Amniotic epithelial cell (primary cell): ENCODE results near the gene SMARCD2.

Experiments used
- DNase-seq: peaks from one replicate; pipeline ENCODE4 v3.0.0-alpha.2; 2010; ENCODE audit warnings: low read depth

Gene SMARCD2

DNA sequence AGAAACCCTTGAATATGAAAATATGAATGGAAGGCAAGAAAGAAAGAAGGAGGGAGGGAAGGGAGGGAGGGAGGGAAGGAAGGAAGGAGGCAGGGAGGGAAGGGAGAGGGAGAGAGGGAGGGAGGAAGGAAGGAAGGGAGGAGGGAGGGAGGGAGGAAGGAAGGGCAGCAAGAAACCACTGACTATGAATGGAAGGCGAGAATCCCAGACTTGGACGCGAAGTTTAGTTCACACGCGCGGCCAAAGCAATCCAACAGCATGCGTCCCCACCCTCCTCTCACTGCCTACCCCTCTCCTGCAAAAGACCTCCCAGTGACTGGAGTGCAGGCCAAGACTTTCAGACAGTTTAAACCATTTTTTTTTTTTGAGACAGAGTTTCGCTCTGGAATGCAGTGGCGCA lies 7.9 kb upstream of the SMARCD2 start:
- no peak for DNase-seq

DNA sequence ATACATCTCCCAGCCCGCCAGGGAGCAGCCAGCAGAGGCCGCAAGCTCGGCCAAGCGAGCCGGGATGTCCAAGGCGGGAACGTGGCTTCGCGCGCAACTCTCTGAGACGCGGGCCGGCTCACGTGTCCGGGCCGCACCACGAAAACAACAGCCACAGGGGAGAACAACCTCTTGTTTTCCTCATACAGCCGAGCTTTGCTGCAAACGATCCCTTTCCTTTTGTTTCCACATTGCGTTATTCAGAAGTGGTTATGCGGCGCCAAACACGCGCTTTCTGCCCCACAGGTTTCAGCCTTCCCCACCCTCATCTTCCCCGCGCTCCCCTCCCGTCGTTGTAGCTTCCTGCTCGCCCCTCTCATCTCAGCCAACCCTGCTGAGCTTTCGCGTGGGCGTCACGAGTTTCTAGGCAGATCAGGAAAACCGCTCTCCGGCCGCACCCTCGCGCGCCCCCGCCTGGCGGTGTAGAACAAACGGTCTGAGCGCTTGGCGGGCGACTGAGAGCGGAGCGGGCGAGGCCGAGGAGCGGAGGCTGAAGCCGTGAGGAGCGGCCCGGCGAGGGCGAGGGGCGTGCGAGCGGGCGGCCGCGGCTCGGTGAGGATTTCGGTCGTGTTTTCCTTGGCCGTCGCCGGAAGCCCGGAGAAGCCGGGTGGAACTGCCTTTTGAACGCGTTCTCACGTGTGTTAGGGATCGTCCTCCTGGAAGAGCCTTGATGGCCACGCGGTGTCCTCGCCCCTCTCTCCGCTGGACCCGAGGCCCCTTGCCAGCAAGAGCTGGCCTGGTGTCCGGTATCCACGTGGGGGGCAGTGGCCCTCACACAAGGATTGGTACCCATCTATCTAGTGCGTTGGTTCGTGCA lies 6.6 kb upstream of the SMARCD2 start:
- DNase-seq = peak; percentile 86

DNA sequence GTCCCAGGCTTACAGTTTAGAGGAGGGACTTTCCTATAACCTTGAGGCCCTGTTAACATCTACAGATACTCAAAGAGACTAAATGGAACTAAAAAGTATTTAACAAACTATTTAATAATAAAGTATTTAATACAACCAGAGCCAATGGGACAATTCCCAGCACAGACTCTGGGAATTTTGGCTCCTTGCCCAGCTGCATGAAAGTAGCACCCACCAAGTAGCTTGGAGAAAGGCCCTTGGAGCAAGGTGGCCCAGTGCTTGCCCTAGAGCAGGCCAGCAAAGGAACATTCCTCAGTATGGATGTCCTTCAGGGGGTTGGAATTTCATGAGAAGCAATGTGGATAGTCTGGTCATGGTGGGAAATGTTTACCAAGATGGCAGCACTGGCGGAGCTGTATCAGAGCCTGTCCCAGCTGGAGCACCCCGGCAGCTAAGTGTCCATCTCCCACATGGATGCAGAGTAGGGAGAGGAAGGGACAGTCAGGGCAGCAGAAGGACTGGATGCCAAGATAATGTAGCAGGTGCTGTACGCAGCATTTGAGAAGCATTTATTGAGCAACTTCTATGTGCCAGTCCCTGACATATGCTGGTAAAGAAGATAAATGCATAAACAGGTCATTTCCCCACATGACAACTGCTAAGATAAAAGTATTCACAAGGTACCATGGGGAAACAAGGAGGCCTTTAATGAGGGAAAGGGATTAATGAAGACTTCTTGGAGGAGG lies 5.2 kb upstream of the SMARCD2 start:
- no peak for DNase-seq

DNA sequence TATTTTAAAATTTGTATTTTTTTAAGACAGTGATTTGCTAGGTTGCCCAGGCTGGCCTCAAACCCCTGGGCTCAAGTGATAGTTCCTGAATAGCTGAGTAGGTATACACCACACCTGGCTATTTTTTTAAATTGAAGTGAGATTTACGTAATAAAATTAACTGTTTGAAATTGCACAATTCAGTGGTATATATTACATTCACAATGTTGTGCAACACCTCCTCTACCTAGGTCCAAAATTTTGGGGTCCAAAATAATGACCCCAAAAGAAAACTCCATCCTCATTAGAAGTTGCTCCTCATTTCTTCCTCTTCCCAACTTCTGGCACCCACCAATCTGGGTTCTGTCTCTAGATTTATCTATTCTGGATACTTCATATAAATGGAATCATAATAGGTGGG lies 3.0 kb upstream of the SMARCD2 start:
- DNase-seq = no peak

DNA sequence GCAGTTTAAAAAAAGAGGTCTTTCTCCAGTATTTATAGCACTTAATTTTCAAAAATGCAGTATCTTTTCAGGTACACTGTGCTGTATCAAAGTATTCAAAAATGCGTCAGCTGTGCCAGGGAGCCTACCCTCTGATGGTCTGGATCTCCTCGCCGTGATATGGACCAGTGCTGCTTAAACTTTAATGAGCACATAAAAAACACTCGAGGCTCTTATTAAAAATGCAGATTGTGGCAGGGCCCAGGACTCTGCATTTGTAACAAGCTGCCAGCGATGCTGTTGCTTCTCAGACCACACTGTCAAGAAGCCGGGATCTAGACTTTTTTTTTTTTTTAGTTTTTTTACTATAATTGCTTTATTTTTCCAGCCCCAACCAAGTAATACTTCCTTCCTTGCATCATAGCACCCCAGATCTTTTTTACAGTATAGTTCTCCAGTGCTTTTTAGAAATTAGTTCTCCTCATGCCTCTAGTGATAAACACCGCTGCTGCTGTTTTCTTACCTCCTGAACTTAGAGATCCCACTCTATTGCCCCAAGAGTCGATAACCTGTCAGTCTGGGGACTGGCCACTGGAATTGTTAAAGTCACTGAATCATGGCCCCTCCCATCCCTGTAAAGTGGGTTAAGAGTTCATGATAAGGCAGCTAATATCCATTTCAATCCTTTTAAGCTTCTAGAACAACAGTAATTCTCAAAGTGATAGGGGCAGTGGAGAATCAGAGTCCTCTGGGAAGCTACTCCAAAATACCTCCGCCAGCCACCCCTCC lies 1.6 kb upstream of the SMARCD2 start:
- DNase-seq = no peak

DNA sequence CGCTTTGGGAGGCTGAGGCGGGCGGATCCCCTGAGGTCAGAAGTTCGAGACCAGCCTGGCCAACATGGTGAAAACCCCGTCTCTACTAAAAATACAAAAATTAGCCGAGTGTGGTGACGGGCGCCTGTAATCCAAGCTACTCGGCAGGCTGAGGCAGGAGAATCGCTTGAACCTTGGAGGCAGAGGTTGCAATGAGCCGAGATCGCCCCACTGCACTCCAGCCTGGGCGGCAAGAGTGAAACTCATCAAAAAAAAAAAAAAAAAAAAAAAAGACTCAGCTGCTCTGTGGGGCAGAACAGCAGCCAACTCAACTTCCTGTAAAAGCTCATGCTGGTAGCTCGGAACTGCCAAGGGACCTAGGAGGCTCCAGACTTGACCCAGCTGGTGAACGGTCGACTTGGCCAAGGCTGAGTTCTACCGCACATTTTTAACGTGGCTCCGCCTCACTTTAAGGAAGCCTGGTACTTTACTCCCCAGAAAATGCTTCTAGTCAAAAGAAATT lies 953 bp upstream of the SMARCD2 start:
- peak; percentile 20 for DNase-seq

DNA sequence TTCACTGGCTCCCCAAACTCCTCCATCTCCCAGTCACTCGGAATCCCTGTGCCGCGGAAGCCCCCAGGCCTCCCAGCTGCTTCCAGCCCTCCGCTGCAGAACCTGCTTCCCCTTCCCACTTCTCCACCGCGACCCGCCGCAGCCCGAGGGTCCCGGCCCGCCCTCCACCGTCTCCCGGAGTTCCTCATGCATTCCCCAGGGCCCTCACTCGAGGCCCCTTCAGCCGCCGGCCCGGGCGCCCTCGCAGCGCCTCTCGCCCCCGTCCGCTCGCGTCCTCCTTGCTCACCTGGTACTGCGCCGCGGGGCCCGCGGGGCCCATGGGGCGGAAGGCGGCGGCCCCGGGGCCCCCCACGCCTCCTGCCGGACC lies 329 bp downstream of the SMARCD2 start:
- no peak for DNase-seq

DNA sequence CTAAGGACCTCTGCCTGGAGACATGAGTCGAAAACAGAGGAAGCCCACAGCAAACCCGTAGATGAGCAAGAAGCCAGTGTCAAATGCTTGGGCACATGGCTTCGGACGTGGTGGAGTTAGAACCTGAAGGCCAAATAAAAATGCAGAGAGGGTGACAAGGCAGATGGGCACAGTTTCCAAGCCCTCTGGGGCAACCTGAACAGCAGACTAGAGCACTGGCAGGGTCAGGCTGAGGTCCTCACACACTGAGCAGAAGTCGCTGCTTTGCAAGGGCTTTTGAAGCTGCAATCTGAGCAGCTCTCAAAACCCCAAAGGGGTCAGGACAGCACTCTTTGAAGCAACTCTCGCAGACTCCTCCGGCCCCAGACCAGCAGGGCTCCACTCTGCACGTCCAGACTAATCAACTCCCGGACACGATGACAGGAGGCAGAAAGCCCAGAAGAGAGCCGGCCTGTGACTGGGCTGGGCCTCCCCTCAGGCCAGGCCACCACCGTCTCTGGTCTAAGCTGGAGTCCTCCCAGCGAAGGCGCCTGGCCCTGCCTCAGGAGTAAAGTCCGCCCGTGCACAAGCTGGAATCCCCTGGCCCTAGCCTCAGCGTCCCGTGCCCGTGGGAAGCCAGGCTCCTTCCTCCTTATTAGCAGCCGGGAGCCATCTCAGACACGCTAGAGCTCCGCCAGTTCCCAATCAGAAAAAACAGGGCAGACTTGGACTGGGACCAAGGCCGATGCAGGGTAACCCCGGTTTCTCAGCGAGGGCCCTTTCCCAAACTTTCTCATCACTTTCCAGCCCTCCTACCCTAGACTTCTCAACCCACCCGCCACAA lies 924 bp downstream of the SMARCD2 start:
- peak; percentile 23 for DNase-seq

DNA sequence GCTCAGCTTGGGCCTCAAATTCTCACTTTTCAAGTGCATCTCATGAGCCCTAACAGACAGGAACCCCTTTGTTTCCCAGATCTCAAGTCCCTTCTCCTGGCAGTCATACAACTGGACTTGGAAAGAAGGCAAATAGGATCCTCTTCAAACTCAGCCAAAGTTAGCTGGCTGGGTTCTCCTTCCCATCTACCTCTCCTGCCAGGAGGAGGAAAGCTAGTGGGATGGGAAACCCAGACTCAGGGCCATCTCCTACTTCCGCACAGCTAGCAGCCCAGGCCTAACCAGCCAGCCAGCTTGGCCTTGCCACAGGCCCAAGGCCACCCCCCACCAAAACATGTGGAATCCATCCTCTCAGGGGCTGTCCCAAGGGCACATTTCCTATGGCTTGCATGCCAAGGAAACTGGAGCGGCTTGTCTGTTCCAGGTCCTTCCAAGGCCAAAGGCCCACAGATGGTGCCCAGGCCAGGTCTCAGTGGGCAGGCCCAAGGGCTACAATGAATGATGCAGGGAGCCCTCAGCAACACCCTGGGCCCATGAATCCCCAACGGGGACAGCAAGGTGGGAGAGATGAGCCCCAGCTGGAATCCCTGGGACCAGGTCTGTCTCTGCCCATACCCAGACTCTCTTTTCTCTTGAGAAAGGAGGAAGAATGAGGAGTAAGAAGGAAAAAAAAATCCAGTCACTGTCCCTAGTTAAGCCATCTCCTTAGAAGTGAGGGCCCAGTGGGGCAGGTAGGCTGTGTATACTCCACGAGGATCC lies 1.7 kb downstream of the SMARCD2 start:
- no peak for DNase-seq

DNA sequence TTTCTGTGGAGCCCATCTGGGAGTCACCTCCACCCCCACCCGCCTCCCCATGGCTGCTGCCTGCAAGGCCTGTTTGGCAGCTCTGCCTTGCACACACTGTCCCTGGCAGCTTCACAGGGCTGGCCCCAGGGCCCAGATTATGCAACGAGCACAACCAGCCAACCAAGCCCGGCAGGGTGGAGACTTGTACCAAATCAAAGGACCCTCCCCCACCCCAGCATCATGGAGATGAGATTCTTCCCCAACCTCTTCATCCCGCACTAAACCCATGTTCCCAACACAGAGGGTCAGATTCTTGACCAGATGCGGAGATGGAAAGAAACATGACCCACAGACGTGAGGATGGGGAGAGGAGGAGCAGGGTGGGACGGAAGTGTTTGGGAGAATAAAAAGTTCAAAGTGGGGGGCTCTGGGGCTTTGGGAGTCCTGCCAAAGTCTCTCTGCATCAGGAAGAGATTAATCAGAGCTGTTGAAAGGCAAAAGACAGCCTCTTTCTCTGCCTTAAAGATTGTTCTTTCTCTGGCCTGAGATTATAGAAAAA lies 3.8 kb downstream of the SMARCD2 start:
- DNase-seq = peak; percentile 91

DNA sequence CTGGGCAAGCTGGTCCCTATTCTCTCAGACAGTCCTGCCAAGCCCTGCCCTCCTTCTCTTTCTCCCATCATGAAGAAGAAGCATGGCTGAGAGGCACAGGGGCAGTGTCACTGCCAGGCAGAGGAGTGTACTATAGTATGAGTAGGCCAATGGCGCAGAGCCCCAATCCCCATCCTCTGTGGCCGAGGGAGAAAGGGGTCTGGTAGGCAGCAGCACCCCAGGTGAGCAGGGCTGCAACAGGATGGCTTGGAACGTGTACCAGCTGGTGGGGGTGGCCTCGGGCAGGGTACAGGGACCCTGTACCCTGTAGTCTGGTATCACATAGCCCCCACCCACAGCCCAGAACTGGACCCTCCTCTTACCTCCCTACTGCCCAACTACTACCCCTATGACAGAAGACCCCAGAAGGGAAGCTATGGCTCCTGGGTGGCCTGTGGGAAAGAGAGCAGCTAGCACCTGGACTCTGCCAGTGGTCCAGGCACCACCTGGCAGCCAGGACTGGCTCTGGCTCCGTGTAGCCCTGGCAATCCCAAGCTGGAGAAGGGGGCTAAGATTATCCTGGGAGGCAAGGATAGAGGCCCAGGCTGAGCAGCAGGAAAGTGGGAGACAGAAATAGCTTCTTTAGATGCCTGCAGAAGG lies 4.4 kb downstream of the SMARCD2 start:
- DNase-seq = no peak

DNA sequence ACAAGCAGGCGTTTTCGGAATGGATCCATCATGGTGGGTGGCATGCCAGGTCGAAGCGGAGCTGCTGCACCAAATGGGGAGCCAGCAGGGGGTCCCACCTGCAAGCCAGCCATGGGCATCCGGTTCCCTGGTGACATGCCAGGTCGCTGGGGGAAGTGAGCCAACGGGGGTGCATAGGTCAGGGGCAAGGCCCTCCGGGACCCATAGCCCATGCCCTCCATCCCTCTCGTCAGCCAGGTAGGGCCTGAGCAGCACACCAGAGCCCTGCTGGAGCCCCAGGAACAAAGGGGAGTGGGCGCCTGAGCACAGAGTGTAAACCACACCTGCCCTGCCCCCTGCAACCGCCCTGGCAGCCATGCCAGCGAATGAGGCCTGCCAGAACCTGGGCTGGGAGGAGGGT lies 5.0 kb downstream of the SMARCD2 start:
- no peak for DNase-seq

DNA sequence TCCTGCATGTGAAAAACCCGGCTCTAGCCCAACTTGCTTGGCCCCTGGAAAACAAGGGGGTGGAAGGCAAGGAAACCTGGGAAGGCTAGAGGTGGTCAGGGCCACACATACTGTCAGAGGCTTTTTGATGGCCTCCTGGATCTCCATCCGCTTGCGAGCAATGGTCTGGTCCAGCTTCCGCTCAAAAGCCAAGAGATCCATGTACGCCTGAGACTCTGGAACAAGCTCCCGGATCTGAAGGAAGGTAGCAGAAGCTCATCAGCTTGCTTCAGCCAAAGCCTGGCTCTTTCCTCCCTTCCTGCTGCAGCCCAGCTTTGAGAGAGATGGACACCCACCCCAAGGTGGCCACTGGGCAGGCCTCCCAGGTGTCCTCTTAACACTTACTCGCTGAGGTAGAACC lies 5.7 kb downstream of the SMARCD2 start:
- no peak for DNase-seq

DNA sequence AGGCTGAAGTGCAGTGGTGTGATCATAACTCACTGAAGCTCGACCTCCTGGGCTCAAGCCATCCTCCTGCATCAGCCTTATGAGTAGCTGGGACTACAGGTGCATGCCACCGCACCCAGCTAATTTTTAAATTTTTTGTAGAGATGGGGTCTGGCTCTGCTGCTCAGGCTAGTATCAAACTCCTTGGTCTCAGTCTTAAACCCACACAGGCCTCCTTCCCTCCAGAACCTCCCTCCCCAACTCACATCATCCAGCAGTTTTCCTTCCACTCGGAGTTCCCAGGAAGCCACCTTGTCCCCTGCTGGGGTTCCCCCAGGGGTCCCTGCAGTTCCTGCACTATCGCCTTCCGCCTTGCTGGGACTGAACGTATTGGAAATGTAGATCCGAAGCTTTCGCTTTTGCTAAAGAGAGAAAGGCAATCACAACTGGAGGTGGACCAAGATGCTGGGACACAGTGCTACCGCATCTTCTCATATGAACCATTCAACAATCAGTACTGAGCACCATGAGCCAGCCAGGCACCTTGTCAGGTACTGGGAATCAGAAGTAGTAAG lies 7.2 kb downstream of the SMARCD2 start:
- DNase-seq = no peak

DNA sequence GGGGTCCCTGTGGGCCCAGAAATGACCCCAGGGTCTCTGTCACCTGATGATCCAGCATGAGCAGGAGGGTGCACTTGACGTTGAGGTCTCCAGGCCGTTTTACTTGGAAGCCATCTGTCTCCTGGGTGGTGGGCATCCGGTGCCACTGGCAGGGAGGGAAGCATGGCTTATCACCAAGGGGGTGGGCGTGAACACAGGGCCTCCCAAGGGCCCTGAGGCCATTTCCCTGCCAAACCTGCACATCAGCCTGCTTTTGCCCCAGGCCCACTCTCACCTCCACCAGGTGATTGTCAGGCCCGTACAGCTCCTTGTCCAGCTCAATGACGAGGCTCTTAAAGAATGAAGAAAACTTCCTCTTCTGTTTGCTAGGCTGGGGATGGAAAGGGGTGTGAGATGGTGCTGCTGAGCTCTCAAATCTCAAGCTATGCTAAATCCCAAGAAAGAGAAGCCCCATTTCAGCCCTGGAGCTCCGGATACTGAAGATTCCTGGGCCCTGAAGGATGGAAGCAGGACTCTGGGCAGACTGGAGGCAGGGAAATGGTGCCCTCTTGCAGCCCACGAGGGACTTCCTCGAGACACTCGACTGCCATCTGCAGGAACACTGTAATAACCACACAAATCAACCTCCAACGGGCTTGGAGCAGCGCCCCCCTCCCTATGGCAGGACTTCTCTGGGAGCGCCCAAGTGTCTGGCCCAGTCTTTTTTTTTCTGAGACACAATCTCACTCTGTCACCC lies 7.9 kb downstream of the SMARCD2 start:
- DNase-seq = peak; percentile 81

DNA sequence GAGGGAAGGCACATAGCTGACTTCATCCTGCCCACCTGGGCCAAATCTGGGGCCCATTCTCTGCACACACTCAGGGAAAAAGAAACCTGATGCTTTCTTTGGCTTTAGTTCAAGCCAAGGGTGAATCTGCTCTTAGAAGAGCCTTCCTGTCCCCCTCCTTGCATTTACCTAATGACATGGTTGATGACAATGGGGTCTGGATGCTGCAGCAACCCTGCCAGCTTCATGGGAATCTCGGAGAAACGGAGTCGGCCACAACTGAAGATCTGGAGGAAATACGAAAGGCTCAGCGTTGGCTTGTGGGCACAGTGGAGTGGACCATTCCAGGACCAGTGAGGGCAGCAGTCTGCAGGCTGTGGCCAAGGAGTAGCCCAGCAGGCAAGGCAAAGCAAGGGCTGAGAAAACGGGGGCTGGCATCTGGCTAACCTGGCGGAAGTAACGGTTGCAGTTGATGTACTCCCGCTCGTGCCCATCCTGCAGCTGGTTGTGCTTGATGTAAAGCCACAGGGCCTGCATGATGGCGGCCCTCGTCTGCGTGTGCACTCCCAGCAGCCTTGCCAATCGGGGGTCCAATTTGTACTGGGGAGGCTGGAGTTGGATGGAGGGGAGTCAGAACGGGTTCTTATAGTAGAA lies 8.6 kb downstream of the SMARCD2 start:
- DNase-seq = no peak

DNA sequence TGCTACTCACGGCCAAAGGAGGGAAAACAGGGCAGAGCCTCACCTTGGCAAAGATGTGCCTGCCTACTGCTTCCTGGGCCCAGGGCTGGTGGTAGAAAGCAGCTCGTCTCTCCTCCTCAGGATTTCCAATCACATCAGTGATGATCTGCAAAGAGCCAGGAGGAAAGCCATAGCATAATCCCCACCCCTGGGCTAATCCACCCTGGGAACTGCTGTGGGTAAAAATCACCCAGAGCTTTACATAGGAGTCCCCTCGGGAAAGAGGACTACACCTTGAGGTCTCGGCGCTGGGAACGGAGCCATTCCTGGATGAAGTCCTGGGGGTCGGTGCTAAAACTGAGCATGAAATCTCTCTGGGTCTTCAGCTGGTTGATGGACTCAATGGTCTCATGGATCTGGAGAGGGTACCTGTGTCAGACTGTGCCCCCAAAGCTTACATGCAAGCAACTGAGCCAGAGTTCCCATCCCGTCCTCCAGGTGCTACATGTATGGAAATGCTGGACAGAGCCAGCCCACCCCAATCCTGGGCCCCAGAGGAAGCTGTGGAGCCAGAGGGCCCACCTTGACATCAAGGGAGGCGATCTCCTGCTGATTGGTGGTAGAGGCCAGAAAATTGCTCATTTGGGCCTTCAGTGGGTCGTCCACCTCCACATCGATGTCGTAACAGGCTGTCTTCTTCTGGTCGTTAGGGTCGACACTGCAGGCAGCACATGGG lies 9.3 kb downstream of the SMARCD2 start:
- DNase-seq = no peak

DNA sequence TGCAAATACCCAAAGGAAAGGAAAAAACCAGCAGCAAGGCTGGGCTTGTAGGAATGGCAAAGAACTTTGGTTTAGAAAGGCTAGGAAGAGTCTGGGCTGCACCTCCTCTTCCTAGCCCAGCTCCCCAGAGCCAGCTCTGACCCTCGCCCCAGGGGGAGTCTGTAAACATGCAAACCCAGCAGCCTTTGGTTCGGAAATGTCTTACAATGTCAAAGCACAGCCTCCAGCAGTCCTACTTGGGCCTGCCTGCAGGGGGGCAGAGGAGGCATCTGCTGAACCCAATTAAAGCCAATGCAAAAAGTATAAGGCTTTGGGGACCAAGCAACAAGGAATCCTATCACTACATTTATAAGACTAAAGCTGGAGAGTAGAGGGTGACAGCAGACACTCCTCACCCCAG lies 10.0 kb downstream of the SMARCD2 start:
- DNase-seq = no peak
